Thyroid gland (tissue), 4 donors: ENCODE data around the gene FAM3B. TPM values are rescaled to one million over a fixed set of nuclear protein-coding genes. Genes with fewer than 3 reads are reported as not detected.

Source experiments
- DNase-seq, 2 donors: peaks; one replicate each; pipeline ENCODE4 v3.0.0-alpha.2; 2019
- H3K27ac ChIP-seq, 3 donors: fragments of 200-600 bp; sonication (generic); 1 replicate in 2 of 3; 2 replicates in 1 of 3; pipeline ENCODE4 v1.5.1; 2016 to 2019; ENCODE audit warnings: mild to moderate bottlenecking in 1 of 3, moderate library complexity in 1 of 3
- H3K27me3 ChIP-seq: fragments of 200-600 bp; sonication (generic); one replicate; pipeline ENCODE4 v1.5.1; 2019
- H3K36me3 ChIP-seq, 2 donors: fragments of 200-600 bp; sonication (generic); one replicate each; pipeline ENCODE4 v1.5.1; 2016 to 2019
- H3K4me1 ChIP-seq, 2 donors: fragments of 200-600 bp; sonication (generic); one replicate each; pipeline ENCODE4 v1.5.1; 2017 to 2019
- H3K4me3 ChIP-seq, 3 donors: fragments of 200-600 bp; sonication (generic); replicated peaks in 1 of 3; 1 replicate in 2 of 3; 2 replicates in 1 of 3; pipeline ENCODE4 v1.5.1; 2016; ENCODE audit warnings: mild to moderate bottlenecking in 1 of 3
- H3K9me3 ChIP-seq: fragments of 200-600 bp; sonication (generic); one replicate; pipeline ENCODE4 v1.5.1; 2017
- POLR2A ChIP-seq, 2 donors: fragments of 450-650 bp; IDR thresholded peaks; one replicate each; pipeline ENCODE4 v1.6.1; 2017; ENCODE audit warnings: antibody characterized with exemption in 2 of 2, mild to moderate bottlenecking in 2 of 2, moderate library complexity in 1 of 2
- WGBS, 2 donors: methylation state at CpG; one replicate each; pipeline ENCODE4 v1.1.5; 2017; 5-methylcytosine and 5-hydroxymethylcytosine counted together
- intact Hi-C: fragments of 100-400 bp; cut with DNase I; formaldehyde crosslinking; loops from one replicate; pipeline ENCODE4 v1.15.1; 2023
- total RNA-seq, 4 donors: library from RNA; depleted of rRNA; stranded (reverse); fragments of >200 nt; gene quantifications; one replicate each; pipeline ENCODE4 v1.2.3, GENCODE V29; 2016
- TF ChIP-seq, protein P1 (sequence below), 6 experiments: fragments of 200-600 bp in 3 of 6; fragments of 450-650 bp in 3 of 6; sonication (generic) in 3 of 6; IDR thresholded peaks; one replicate each; pipeline ENCODE4 v1.5.1; 2016 to 2019; ENCODE audit warnings: antibody characterized with exemption in 6 of 6, mild to moderate bottlenecking in 2 of 6, inconsistent platforms in 1 of 6, moderate library complexity in 1 of 6

The FAM3B gene
- total RNA-seq, 4 donors from 2014 or later = 2.4 to 9.9 (median 5.1) TPM

DNA sequence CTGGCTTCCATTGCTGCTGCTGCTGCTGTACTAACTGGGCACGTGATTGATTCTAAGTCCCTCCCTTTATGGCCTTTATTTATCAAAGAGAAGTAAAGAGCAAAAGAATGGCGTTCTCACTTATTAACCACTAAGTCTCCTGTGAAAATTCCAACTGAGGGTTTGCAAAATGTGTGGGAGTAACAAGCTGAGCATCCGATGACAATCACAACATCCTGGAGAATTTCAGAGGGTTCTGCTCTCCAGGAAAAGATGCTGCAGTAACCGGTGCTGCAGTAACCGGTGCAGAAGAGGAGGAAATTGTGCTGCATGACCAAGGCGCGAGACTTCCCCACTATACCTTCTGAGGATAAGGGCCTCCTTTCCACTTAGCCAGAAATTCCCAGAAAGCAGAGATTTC lies 32.5 kb downstream of the FAM3B start:
- H3K9me3 ChIP-seq = no peaks in the 10 kb centered on the region
- H3K4me1 ChIP-seq = no peaks in the 10 kb centered on the region
- no peak for DNase-seq
- no peak overlapping the region for H3K27ac ChIP-seq
- H3K36me3 ChIP-seq = no peaks in the 10 kb centered on the region
- no peaks in the 10 kb centered on the region for H3K27me3 ChIP-seq
- no peak overlapping the region for H3K4me3 ChIP-seq
- intact Hi-C loops = no loop called here
- 69 to 77% methylated on average over 7 of the region's 7 CpGs for WGBS, 2 donors
- TF ChIP-seq, protein P1, sequence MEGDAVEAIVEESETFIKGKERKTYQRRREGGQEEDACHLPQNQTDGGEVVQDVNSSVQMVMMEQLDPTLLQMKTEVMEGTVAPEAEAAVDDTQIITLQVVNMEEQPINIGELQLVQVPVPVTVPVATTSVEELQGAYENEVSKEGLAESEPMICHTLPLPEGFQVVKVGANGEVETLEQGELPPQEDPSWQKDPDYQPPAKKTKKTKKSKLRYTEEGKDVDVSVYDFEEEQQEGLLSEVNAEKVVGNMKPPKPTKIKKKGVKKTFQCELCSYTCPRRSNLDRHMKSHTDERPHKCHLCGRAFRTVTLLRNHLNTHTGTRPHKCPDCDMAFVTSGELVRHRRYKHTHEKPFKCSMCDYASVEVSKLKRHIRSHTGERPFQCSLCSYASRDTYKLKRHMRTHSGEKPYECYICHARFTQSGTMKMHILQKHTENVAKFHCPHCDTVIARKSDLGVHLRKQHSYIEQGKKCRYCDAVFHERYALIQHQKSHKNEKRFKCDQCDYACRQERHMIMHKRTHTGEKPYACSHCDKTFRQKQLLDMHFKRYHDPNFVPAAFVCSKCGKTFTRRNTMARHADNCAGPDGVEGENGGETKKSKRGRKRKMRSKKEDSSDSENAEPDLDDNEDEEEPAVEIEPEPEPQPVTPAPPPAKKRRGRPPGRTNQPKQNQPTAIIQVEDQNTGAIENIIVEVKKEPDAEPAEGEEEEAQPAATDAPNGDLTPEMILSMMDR (IDR thresholded peaks at IDR 0.05) = no peak

DNA sequence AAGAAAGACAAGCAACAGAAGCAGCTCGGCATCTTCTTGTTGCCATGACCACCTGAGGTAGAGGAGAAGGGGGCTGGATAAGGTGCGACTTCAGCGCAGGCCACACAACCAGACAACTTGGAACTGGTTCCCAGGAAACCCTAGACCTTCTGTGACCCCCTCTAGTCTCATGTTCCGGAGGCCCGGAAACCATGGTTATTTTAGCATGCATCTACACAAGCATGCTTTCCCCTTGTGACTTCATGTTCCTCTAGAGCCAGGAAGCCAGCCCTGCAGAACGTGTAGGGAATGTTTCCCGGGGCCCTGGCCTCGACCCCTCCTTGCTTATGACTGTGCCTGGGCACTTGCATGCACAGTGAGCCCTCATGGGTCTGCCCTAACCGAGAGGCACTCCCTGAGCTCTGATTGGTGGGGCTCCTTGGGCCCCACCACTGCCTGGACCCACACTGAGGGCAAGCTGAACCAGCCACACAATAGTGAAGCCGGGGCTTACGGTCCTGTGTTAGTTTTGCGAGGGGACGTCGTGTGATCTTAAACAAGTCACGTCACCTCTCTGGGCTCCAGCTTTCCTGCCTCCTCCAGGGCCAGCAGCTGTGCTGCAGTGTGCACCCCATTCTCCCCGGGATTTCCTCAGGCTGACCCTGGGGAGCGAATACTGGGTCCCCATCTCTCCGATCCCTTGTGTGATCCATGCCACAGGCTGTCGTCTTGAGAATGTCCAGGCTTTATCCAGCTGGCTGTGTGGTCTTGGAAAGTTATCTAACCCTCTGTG lies 33.2 kb downstream of the FAM3B start:
- DNase-seq = no peak
- Histone ChIP-seq H3K4me3 (no peak overlapping the region), H3K36me3 (no peaks in the 10 kb centered on the region), H3K9me3 (no peaks in the 10 kb centered on the region), H3K4me1 (no peaks in the 10 kb centered on the region), H3K27me3 (no peaks in the 10 kb centered on the region), H3K27ac (no peak overlapping the region)
- intact Hi-C loops = no loop called here
- TF ChIP-seq, protein P1 (IDR thresholded peaks at IDR 0.05) = no peak
- TF ChIP-seq POLR2A (IDR thresholded peaks at IDR 0.05) = no peak
- WGBS, 2 donors = 79 to 85% methylated on average over 6 to 18 of the region's 19 CpGs

DNA sequence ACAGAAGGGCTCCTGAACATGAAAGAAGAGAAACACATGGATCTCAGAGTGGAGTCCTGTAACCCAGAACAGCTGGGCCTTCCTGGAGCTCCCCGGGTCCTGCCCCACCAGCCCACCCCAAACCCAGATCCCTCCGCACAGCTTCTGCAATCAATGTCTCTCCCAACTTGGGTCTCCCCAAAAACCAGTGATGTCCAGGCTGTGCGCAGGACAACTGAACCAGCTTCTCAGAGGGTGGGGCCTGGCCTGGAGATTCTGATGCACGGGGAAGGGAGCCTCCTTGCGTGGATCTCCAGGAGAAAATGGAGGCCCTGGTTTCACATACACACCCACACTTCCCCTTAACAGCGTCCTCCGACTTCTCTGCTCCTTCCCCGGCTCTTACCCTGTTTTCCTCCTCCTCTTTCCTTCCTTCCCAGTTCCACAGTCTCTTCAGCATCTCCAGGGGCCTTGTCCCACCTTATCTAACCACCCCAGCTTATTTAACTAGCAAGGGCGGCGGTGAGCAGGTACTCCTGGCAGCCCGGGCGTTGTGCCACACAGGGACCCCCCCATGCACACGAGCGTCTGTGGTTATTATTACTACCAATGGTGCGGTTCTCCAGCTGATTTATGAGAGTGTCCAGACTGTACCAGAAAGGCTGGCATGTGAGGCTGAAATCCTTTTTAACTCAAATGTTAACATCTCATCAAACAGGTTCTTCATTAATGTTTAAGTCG lies 34.0 kb downstream of the FAM3B start:
- no peaks in the 10 kb centered on the region for H3K27me3 ChIP-seq
- no peak overlapping the region for H3K27ac ChIP-seq
- no peaks in the 10 kb centered on the region for H3K4me1 ChIP-seq
- no peaks in the 10 kb centered on the region for H3K9me3 ChIP-seq
- no peak for DNase-seq
- H3K4me3 ChIP-seq = no peak overlapping the region
- intact Hi-C loops = no loop called here
- TF ChIP-seq, protein P1 (IDR thresholded peaks at IDR 0.05) = no peak
- TF ChIP-seq POLR2A (IDR thresholded peaks at IDR 0.05) = no peak
- no peaks in the 10 kb centered on the region for H3K36me3 ChIP-seq
- WGBS, 2 donors = 92 to 93% methylated on average over 16 of the region's 16 CpGs

DNA sequence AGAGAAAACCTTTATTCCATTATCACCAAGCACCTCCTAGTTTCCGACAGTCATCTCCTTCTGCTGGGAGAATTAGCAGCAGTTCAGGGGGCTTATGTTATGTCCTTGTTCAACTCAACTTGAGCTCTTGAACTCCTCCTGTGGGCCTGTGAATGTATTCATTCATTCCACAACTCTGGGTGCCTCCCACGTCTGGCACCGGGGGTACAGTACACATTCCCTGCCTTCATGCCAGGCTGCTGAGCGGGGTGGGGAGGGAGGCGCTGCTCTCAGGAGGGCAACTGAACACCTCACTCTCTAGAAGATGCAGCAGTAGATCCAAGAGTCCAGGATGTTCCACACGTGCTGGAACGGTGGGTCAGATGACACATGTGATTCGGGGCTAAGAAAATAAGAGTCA lies 40.9 kb downstream of the FAM3B start:
- TF ChIP-seq, protein P1 (IDR thresholded peaks at IDR 0.05) = no peak
- TF ChIP-seq POLR2A (IDR thresholded peaks at IDR 0.05) = no peak
- Histone ChIP-seq H3K9me3 (no peaks in the 10 kb centered on the region), H3K27ac (no peak overlapping the region), H3K27me3 (no peaks in the 10 kb centered on the region), H3K4me3 (no peak overlapping the region), H3K36me3 (no peaks in the 10 kb centered on the region), H3K4me1 (no peaks in the 10 kb centered on the region)
- WGBS, 2 donors = 58 to 78% methylated on average over 7 to 8 of the region's 8 CpGs
- intact Hi-C loops = no loop called here
- DNase-seq = no peak
